ENCODE results near the gene MDC1. TPM values are rescaled to one million over a fixed set of nuclear protein-coding genes. Genes with fewer than 3 reads are reported as not detected.

The MDC1 gene
- total and polyA plus RNA-seq, 2 experiments from 2014 or later: 4.9 to 7.1 TPM

- H4K20me1 ChIP-seq (ENCODE audit: insufficient read depth): no peaks in the 10 kb centered on the region
- H3K4me2 ChIP-seq (ENCODE audit: unreplicated experiment): peak overlapping the region; percentile 54
- peaks cover 66% of the 10 kb centered on the region for H3K4me1 ChIP-seq (ENCODE audit: insufficient read depth)
- in situ Hi-C loops (cut with MboI): no loop called here
- H3K4me3 ChIP-seq: peak overlapping the region; percentile 42
- H3K9me3 ChIP-seq (ENCODE audit: low read depth): no peaks in the 10 kb centered on the region
- H3K27me3 ChIP-seq (replicated peaks; ENCODE audit: insufficient read depth): no peaks in the 10 kb centered on the region
- 1 to 2% methylated on average over 12 of the region's 12 CpGs for WGBS, 2 experiments (ENCODE audit: low coverage in 1 of 2, low lambda C conversion rate in 2 of 2, missing lambda C conversion rate in 2 of 2)
- H3K27ac ChIP-seq: peak overlapping the region; percentile 98
- H3K36me3 ChIP-seq (ENCODE audit: low read depth): no peaks in the 10 kb centered on the region
- no peak overlapping the region for H2AFZ ChIP-seq
- peaks cover 63% of the 10 kb centered on the region for H3F3A ChIP-seq (ENCODE audit: insufficient read depth)
- peak; percentile 99 for DNase-seq
- TF ChIP-seq EZH2 (IDR thresholded peaks at IDR 0.05; ENCODE audit: insufficient read depth, poor library complexity, severe bottlenecking) (no peak), EZH2phosphoT487 (IDR thresholded peaks at IDR 0.05; ENCODE audit: insufficient read depth, low read depth) (no peak)
- H3K9me2 ChIP-seq (ENCODE audit: insufficient read depth): no peaks in the 10 kb centered on the region
- peak overlapping the region; percentile 83 for H3K9ac ChIP-seq
- no peaks in the 10 kb centered on the region for H3K79me2 ChIP-seq (ENCODE audit: insufficient read depth)
Observed at GRCh38 chr6:30752157-30752927, 35.3 kb upstream of the MDC1 start.

GRCh38 chr6:30750379-30750668 is 33.2 kb upstream of the MDC1 start:
- in situ Hi-C loops (cut with MboI): no loop called here
- DNase-seq: no peak
- Histone ChIP-seq H3K36me3 (ENCODE audit: low read depth) (no peaks in the 10 kb centered on the region), H3K4me1 (ENCODE audit: insufficient read depth) (peaks cover 65% of the 10 kb centered on the region), H3K9me2 (ENCODE audit: insufficient read depth) (no peaks in the 10 kb centered on the region), H2AFZ (no peak overlapping the region), H3K27me3 (replicated peaks; ENCODE audit: insufficient read depth) (no peaks in the 10 kb centered on the region), H4K20me1 (ENCODE audit: insufficient read depth) (no peaks in the 10 kb centered on the region), H3K9me3 (ENCODE audit: low read depth) (no peaks in the 10 kb centered on the region), H3K4me3 (no peak overlapping the region), H3K4me2 (ENCODE audit: unreplicated experiment) (no peak overlapping the region), H3K27ac (peak overlapping the region; percentile 96), H3K79me2 (ENCODE audit: insufficient read depth) (no peaks in the 10 kb centered on the region), H3K9ac (no peak overlapping the region), H3F3A (ENCODE audit: insufficient read depth) (peaks cover 66% of the 10 kb centered on the region)
- TF ChIP-seq EZH2phosphoT487 (IDR thresholded peaks at IDR 0.05; ENCODE audit: insufficient read depth, low read depth) (no peak), EZH2 (IDR thresholded peaks at IDR 0.05; ENCODE audit: insufficient read depth, poor library complexity, severe bottlenecking) (no peak)

GRCh38 chr6:30749554-30750378 is 32.7 kb upstream of the MDC1 start:
- no peak for DNase-seq
- H4K20me1 ChIP-seq (ENCODE audit: insufficient read depth): no peaks in the 10 kb centered on the region
- H3F3A ChIP-seq (ENCODE audit: insufficient read depth): peaks cover 68% of the 10 kb centered on the region
- peaks cover 61% of the 10 kb centered on the region for H3K4me1 ChIP-seq (ENCODE audit: insufficient read depth)
- peak overlapping the region; percentile 39 for H3K4me2 ChIP-seq (ENCODE audit: unreplicated experiment)
- H3K9me2 ChIP-seq (ENCODE audit: insufficient read depth): no peaks in the 10 kb centered on the region
- H3K36me3 ChIP-seq (ENCODE audit: low read depth): no peaks in the 10 kb centered on the region
- no peak overlapping the region for H3K4me3 ChIP-seq
- TF ChIP-seq EZH2 (IDR thresholded peaks at IDR 0.05; ENCODE audit: insufficient read depth, poor library complexity, severe bottlenecking): no peak
- TF ChIP-seq EZH2phosphoT487 (IDR thresholded peaks at IDR 0.05; ENCODE audit: insufficient read depth, low read depth): no peak
- no peaks in the 10 kb centered on the region for H3K79me2 ChIP-seq (ENCODE audit: insufficient read depth)
- peak overlapping the region; percentile 50 for H3K9ac ChIP-seq
- peak overlapping the region; percentile 96 for H3K27ac ChIP-seq
- H2AFZ ChIP-seq: peak overlapping the region; percentile 68
- H3K27me3 ChIP-seq (replicated peaks; ENCODE audit: insufficient read depth): no peaks in the 10 kb centered on the region
- WGBS, 2 experiments (ENCODE audit: low coverage in 1 of 2, low lambda C conversion rate in 2 of 2, missing lambda C conversion rate in 2 of 2): 74 to 77% methylated on average over 12 of the region's 12 CpGs
- no peaks in the 10 kb centered on the region for H3K9me3 ChIP-seq (ENCODE audit: low read depth)
- in situ Hi-C loops (cut with MboI): loop anchor here (10.0 to 25.0 kb wide), 2 partner anchors 65 to 338 kb away; no protein-coding TSS in a partner anchor

GRCh38 chr6:30748851-30749540 is 31.9 kb upstream of the MDC1 start:
- DNase-seq: peak; percentile 54
- no peaks in the 10 kb centered on the region for H3K9me3 ChIP-seq (ENCODE audit: low read depth)
- H2AFZ ChIP-seq: peak overlapping the region; percentile 68
- peaks cover 4% of the 10 kb centered on the region for H3K79me2 ChIP-seq (ENCODE audit: insufficient read depth)
- TF ChIP-seq EZH2phosphoT487 (IDR thresholded peaks at IDR 0.05; ENCODE audit: insufficient read depth, low read depth) (no peak), EZH2 (IDR thresholded peaks at IDR 0.05; ENCODE audit: insufficient read depth, poor library complexity, severe bottlenecking) (no peak)
- H3K4me3 ChIP-seq: no peak overlapping the region
- in situ Hi-C loops (cut with MboI): loop anchor here (10.0 to 25.0 kb wide), 2 partner anchors 66 to 338 kb away; no protein-coding TSS in a partner anchor
- H4K20me1 ChIP-seq (ENCODE audit: insufficient read depth): no peaks in the 10 kb centered on the region
- no peaks in the 10 kb centered on the region for H3K27me3 ChIP-seq (replicated peaks; ENCODE audit: insufficient read depth)
- H3F3A ChIP-seq (ENCODE audit: insufficient read depth): peaks cover 60% of the 10 kb centered on the region
- H3K27ac ChIP-seq: peak overlapping the region; percentile 96
- no peaks in the 10 kb centered on the region for H3K9me2 ChIP-seq (ENCODE audit: insufficient read depth)
- H3K36me3 ChIP-seq (ENCODE audit: low read depth): no peaks in the 10 kb centered on the region
- H3K9ac ChIP-seq: peak overlapping the region; percentile 50
- H3K4me2 ChIP-seq (ENCODE audit: unreplicated experiment): peak overlapping the region; percentile 39
- 23% methylated on average over 8 of the region's 8 CpGs for WGBS, 2 experiments (ENCODE audit: low coverage in 1 of 2, low lambda C conversion rate in 2 of 2, missing lambda C conversion rate in 2 of 2)
- H3K4me1 ChIP-seq (ENCODE audit: insufficient read depth): peaks cover 54% of the 10 kb centered on the region
